22Rv1 (cell line): Measurements from ENCODE around the gene ERAS.

ENCODE experiments used
- CTCF ChIP-seq: fragments of 450-650 bp; IDR thresholded peaks from 2 replicates; pipeline ENCODE4 v1.5.1; 2017; ENCODE audit warnings: mild to moderate bottlenecking
- ZFX ChIP-seq: fragments of 450-650 bp; IDR thresholded peaks from 2 replicates; pipeline ENCODE4 v1.6.1; 2017; ENCODE audit warnings: antibody characterized with exemption, borderline replicate concordance

- TF ChIP-seq CTCF (no peak), ZFX (no peak)
Measured at GRCh38 chrX:48831136-48831908, 5.0 kb downstream of the ERAS start.
